ENCODE data around the gene ATRN. TPM values are rescaled to one million over a fixed set of nuclear protein-coding genes. Genes with fewer than 3 reads are reported as not detected.
A peak's percentile ranks its signal among the peaks of the same experiment; 100 is the strongest.

The ATRN gene
- polyA plus RNA-seq, 6 donors from 2014 or later = 6.8 to 11.0 (median 7.5) TPM

DNA sequence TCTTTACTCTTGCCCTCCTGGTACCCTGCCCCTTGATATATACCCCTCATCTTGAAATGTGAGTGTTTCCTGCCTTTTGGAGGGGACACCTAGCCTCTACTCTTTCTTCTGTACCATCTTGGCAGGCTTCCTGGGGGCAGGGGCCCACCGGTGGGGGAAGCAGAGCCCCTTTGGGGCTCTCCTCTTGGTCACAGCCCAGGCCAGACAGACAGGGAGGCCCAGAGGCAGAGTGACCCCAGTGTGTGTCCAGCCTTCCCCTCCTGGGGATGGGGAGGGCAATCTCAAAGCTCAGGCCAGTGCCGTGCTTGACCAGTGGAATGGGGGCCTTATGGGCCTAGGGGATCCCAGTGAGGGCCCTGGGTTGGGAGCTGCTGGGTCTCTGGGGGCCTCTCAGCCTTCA lies 207.4 kb downstream of the ATRN start:
- DNase-seq (no peak), ATAC-seq (ENCODE audit: low read depth in 2 of 2) (no peak)
- Mint-ChIP-seq H3K9me3 (no peaks in the 10 kb centered on the region), H3K4me3 (peak overlapping the region in 1 of 8 donors; percentile 48), H3K27ac (no peak overlapping the region), H3K36me3 (no peaks in the 10 kb centered on the region), H3K4me1 (peaks cover 10 to 12% (median 10%) of the 10 kb centered on the region in 3 donors), H3K27me3 (peaks cover 28 to 78% (median 71%) of the 10 kb centered on the region in 3 donors)

DNA sequence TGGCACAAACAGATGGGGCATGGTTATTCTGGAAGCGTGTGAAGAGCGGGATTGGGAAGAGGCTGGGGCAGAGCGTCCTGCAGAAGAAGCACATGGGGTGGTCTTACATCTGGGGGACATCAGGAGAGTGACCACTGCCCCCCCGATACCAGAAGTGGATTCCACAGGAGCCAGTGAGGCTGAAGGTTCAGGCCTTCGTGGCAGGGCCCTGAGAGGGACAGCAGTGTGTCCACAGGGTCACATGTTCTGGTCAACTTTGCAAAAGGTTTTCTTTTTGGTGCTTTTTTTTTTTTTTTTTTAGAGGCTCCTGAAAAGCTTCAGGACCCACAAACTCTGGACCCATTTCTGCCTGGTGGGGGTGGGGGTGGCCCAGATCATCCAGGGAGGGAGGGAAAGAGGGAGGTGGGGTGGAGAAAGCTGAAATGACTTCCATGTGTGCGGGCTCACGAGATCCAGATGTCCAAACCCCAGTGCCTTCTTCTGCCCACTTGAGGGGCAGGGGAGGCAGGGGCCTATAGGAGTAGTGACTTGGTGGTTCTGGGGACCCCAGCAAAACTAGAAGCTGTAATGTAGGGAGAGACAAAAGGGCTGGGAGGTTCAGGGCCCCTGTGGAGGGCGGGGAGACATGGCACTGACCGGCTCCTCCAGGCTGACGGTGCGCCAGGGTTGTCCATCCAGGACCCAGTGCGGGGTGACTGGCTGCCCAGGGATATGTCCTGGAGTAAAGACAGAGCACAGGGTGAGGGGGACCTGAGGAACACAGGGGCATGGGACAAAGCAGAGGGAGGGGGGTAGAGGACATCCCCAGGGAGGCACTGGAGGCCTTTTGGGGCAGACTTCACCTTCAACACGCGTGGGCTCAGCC lies 208.3 kb downstream of the ATRN start:
- no peak for DNase-seq
- no peaks in the 10 kb centered on the region for H3K9me3 Mint-ChIP-seq
- no peaks in the 10 kb centered on the region for H3K36me3 Mint-ChIP-seq
- H3K4me3 Mint-ChIP-seq = peak overlapping the region in 1 of 8 donors; percentile 20
- ATAC-seq (ENCODE audit: low read depth in 2 of 2) = no peak
- H3K27ac Mint-ChIP-seq = no peak overlapping the region
- H3K27me3 Mint-ChIP-seq = peaks cover 33 to 79% (median 75%) of the 10 kb centered on the region in 3 donors
- peaks cover 10 to 12% (median 10%) of the 10 kb centered on the region in 3 donors for H3K4me1 Mint-ChIP-seq

DNA sequence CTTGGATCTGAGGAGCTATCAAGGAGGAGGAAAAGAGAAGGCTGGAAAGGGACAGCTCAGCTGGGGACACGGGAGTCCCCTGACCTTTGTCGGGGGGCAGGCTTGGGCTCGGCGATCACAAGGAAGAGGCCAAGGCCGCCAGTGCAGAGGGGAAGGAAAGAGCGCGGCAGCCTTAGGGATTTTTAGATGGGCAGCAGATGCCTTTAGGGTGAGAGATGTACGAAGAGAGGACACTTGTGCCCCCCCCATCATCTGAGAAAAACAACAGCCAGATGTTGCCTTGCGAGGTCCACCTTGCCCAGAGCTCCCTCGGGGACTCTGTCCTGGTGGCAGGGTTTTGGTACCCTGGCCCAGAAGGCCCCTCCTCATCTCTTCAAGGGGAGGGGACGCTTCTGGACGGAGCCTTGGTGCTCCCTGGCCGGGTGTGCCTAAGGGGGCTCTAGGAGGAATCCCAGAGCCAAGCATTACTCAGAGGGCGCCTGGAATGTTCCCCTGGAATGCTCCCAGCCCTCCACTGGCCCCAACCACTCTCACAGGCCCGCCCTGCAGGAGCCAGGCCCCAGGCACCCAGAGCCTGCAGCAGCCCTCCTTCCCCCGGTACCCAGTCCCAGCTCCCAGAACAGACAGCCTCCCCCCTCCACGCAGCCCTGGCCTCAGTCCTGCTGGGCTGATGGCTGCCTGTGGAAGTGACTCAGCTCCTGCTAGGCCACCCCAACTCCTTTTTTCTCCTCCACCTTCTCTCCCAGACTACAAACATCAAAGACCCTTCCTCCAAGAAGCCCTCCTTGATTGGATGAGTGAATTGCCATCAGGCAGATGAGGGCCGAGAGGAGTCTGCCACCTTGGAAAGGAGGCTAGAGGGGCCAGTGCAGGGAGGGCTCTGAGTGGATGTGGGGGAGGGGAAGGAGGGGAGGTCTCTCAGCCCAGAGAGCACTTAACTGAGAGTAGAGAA lies 209.2 kb downstream of the ATRN start:
- Mint-ChIP-seq H3K27me3 (peaks cover 34 to 78% (median 73%) of the 10 kb centered on the region in 3 donors), H3K27ac (no peak overlapping the region), H3K9me3 (no peaks in the 10 kb centered on the region), H3K4me1 (peaks cover 10 to 12% (median 10%) of the 10 kb centered on the region in 3 donors), H3K4me3 (no peak overlapping the region), H3K36me3 (no peaks in the 10 kb centered on the region)
- ATAC-seq (ENCODE audit: low read depth in 2 of 2) (no peak), DNase-seq (no peak)

DNA sequence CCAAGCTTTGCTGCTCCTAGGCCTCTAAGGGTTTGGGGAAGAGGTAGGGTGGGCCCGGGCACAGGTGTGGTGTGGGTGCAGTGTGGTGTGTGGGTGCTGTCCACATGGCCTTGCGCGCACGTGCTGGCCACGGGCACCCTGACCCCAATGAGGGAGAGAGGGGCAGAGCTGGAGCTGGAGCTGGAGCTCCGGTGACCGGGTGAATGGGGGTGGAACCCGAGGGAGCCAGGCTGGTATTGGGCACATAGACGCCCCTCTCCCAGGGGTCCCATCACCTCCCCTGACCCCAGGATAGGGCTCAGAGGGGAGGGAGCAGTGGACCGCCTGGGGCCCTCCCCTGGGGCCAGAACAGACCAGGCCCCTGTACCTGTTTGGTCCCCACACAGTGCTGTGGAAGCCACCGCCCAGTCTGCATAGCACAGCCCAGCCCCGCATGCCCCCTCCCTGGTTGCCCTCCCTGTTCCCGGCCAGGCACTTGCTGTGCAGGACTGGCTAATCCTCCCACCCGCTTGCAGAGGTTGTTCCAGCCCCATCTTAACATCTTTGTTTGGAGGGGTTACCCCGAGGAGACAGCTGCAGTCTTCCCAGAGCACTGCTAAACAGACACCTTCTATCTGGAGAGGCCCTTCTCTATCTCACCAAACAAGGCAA lies 210.0 kb downstream of the ATRN start:
- peaks cover 31 to 78% (median 73%) of the 10 kb centered on the region in 3 donors for H3K27me3 Mint-ChIP-seq

GRCh38 chr20:3681352-3681930 lies 210.6 kb downstream of the ATRN start:
- Mint-ChIP-seq H3K27me3 (peaks cover 34 to 79% (median 76%) of the 10 kb centered on the region in 3 donors), H3K27ac (no peak overlapping the region), H3K4me3 (peak overlapping the region in 2 of 8 donors; percentile 43 to 51)

More for the DNA sequence above, 210.0 kb downstream of the ATRN start:
- no peak for ATAC-seq (ENCODE audit: low read depth in 2 of 2)
- H3K9me3 Mint-ChIP-seq = no peaks in the 10 kb centered on the region
- H3K36me3 Mint-ChIP-seq = no peaks in the 10 kb centered on the region
- peak overlapping the region in 2 of 8 donors; percentile 43 to 51 for H3K4me3 Mint-ChIP-seq
- H3K4me1 Mint-ChIP-seq = peaks cover 10 to 12% (median 10%) of the 10 kb centered on the region in 3 donors
- H3K27ac Mint-ChIP-seq = no peak overlapping the region
- no peak for DNase-seq

DNA sequence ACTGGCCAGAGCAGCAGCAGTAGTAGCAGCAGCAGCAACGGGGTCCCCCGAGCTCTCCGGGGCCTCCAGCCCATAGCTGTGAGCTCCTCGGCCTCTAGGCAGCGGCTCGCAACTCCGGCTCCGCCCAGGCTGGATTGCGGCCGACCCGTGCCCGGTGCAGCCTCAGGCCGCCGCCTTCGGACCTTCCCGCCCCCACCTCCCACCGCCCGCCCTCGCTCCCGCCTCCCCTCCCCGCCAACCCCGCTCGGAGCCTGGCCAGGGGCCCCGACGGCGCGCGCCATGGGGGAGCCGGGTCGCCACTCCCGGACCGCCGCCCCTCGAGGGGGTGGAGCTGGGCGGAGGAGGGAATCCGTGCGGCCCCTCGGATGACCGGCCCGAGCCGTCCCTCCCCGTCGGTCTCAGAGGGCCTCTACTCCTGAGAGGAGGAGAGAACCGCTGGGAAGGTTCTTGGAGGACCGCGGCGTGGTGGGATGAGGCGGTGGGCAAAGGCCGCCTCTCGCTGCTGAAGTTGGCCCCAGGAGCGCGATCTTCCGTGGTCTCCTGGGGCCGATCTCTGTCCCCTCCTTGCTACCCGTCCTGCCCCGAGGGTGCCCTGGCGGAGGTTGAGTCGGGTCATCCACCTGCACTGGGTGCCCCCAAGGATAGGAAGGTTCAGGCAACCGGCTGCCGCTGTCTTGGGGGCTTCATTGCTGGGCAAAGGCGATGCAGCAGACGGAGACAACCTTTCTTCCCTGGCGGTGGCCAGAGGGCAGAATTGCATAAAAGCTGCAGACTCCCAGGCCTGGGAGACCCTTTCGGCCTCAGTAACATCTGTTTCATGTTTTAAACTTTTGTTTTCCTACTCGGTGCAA lies 211.3 kb downstream of the ATRN start, which contains the start of gene ADAM33:
TSS of gene ADAM33 (minus strand) at position 80 of the 851 bp plus-strand sequence. CDS start at position 74, 6 bp downstream.
- Mint-ChIP-seq H3K9me3 (no peaks in the 10 kb centered on the region), H3K27ac (no peak within 1 kb of the TSS), H3K27me3 (peaks cover 30 to 79% (median 79%) of the 10 kb centered on the region in 3 donors), H3K4me3 (peak within 1 kb of the TSS in 4 of 8 donors; percentile 30 to 51 (median 45)), H3K36me3 (no peaks in the 10 kb centered on the region), H3K4me1 (peaks cover 4 to 5% (median 5%) of the 10 kb centered on the region in 3 donors)
- DNase-seq (no peak), ATAC-seq (ENCODE audit: low read depth in 2 of 2) (no peak)

More at GRCh38 chr20:3681352-3681930, 210.6 kb downstream of the ATRN start:
- DNase-seq = no peak
- ATAC-seq (ENCODE audit: low read depth in 2 of 2) = no peak
- no peaks in the 10 kb centered on the region for H3K9me3 Mint-ChIP-seq
- H3K36me3 Mint-ChIP-seq = no peaks in the 10 kb centered on the region
- H3K4me1 Mint-ChIP-seq = peaks cover 10 to 12% (median 10%) of the 10 kb centered on the region in 3 donors

DNA sequence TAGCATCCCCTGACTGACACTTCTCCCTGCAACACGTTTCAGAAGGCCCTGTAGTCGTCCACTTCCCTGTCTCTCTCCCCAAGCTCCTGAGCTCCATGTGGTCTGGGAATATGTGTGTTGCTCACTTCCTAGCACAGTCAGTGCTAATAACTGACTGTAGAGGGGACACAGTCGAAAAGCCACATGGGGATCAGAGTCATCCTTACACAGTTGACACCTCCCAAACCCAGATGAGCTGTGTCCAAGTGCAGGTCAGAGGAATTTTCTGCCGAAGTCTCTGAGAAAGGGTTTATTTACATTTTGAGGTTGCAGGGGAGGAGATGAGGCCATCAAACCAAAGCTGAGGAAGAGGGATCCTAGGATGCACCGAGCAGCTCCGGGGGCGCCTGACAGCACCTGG lies 214.5 kb downstream of the ATRN start:
- ATAC-seq (ENCODE audit: low read depth in 2 of 2) (no peak), DNase-seq (no peak)
- peaks cover 4 to 10% (median 5%) of the 10 kb centered on the region in 3 donors for H3K4me1 Mint-ChIP-seq
- H3K36me3 Mint-ChIP-seq = no peaks in the 10 kb centered on the region
- H3K9me3 Mint-ChIP-seq = no peaks in the 10 kb centered on the region
- H3K4me3 Mint-ChIP-seq = no peak overlapping the region
- H3K27me3 Mint-ChIP-seq = peaks cover 26 to 57% (median 51%) of the 10 kb centered on the region in 3 donors
- H3K27ac Mint-ChIP-seq = no peak overlapping the region

DNA sequence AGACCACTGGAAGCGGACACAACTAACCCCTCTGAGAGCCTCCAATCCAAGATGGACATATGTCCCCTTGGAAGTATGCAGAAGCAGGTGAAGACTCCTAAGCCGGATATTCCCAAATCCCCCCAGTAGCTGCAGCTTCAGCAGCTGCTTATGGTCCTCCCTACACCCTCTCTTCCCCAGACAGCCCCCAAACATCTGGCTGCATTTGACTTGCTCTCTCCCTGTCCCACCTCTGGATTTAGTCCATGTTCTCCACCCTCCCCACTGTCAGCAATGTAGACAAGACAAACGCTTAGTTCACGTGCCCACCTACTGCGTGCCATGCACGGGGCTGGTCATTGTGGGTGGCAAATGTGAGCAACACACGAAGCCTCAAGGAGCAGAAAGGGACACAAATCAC lies 215.6 kb downstream of the ATRN start:
- DNase-seq (no peak), ATAC-seq (ENCODE audit: low read depth in 2 of 2) (no peak)
- no peaks in the 10 kb centered on the region for H3K9me3 Mint-ChIP-seq
- H3K4me1 Mint-ChIP-seq = peaks cover 0 to 7% (median under 1%) of the 10 kb centered on the region in 3 donors
- no peaks in the 10 kb centered on the region for H3K36me3 Mint-ChIP-seq
- no peak overlapping the region for H3K27ac Mint-ChIP-seq
- H3K4me3 Mint-ChIP-seq = no peak overlapping the region
- H3K27me3 Mint-ChIP-seq = peaks cover 20 to 46% (median 41%) of the 10 kb centered on the region in 3 donors

DNA sequence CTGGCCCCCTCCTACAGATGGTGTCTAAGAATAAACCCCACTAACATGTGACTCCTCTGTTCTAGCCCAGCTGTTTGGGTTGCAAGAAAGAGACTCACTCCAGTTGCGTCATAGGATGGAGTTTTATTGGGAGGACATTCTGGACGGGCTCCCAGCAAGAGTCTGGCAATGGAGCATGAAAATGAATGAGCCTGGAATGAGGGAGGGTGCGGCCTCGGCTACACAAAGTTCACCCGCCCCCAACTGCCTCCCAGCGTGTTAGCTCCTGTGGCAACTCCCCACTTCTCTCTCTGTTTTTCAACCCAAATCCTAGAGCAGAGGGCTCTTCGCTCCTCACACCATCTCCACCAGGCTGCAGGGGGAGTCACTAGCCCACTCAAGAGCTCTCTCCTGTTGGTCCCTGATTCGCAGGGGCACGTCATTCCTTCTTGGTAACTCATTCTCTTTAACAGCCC lies 216.1 kb downstream of the ATRN start:
- H3K27ac Mint-ChIP-seq = no peak overlapping the region
- no peak for ATAC-seq (ENCODE audit: low read depth in 2 of 2)

GRCh38 chr20:3687655-3688054 lies 216.8 kb downstream of the ATRN start:
- peaks cover 0 to 6% (median 0%) of the 10 kb centered on the region in 3 donors for H3K4me1 Mint-ChIP-seq
- ATAC-seq (ENCODE audit: low read depth in 2 of 2) = no peak
- peaks cover 20 to 44% (median 37%) of the 10 kb centered on the region in 3 donors for H3K27me3 Mint-ChIP-seq
- H3K36me3 Mint-ChIP-seq = no peaks in the 10 kb centered on the region
- H3K9me3 Mint-ChIP-seq = no peaks in the 10 kb centered on the region
- H3K4me3 Mint-ChIP-seq = no peak overlapping the region
- no peak for DNase-seq
- H3K27ac Mint-ChIP-seq = peak overlapping the region in 1 of 6 donors; percentile 11

More for the DNA sequence above, 216.1 kb downstream of the ATRN start:
- DNase-seq = no peak
- peaks cover 20 to 44% (median 37%) of the 10 kb centered on the region in 3 donors for H3K27me3 Mint-ChIP-seq
- H3K9me3 Mint-ChIP-seq = no peaks in the 10 kb centered on the region
- H3K4me3 Mint-ChIP-seq = no peak overlapping the region
- H3K36me3 Mint-ChIP-seq = no peaks in the 10 kb centered on the region
- peaks cover 0 to 6% (median 0%) of the 10 kb centered on the region in 3 donors for H3K4me1 Mint-ChIP-seq

GRCh38 chr20:3689978-3690377 lies 219.2 kb downstream of the ATRN start:
- DNase-seq (no peak), ATAC-seq (ENCODE audit: low read depth in 2 of 2) (no peak)
- Mint-ChIP-seq H3K9me3 (no peaks in the 10 kb centered on the region), H3K27me3 (peaks cover 8 to 28% (median 22%) of the 10 kb centered on the region in 3 donors), H3K36me3 (no peaks in the 10 kb centered on the region), H3K27ac (no peak overlapping the region), H3K4me3 (no peak overlapping the region), H3K4me1 (peaks cover 0 to 6% (median 0%) of the 10 kb centered on the region in 3 donors)
